ENCODE data around the gene DDX59. TPM values are rescaled to one million over a fixed set of nuclear protein-coding genes. Genes with fewer than 3 reads are reported as not detected.

The DDX59 gene
- total RNA-seq, 2 experiments from 2014 or later = 22.5 to 23.8 TPM

- POLR2A ChIA-PET = interaction anchor here (1.4 kb wide), 1 partner anchor 49 kb away, joined by 9 read pairs; the partner anchor contains the start of gene DDX59
These were observed 49.2 kb downstream of the DDX59 start, which contains the start of gene KIF14 for GRCh38 chr1:200620273-200621131. KIF14 (minus strand) TSS chr1:200620751; CDS start chr1:200618723, 2,028 bp downstream.

GRCh38 chr1:200619894-200620272 is 49.8 kb downstream of the DDX59 start:
- intact Hi-C loops (cut with micrococcal nuclease) = loop anchor here (2.0 kb wide), 1 partner anchor 51 kb away; no protein-coding TSS in a partner anchor
- H3K27me3 Mint-ChIP-seq = peaks cover 2% of the 10 kb centered on the region
- H3K4me1 Mint-ChIP-seq (ENCODE audit: low read depth) = peaks cover 16% of the 10 kb centered on the region
- H3K9me3 Mint-ChIP-seq = no peaks in the 10 kb centered on the region
- peaks cover 16% of the 10 kb centered on the region for H3K36me3 Mint-ChIP-seq (ENCODE audit: low read depth)
- TF ChIP-seq CTCF (IDR thresholded peaks at IDR 0.05) = no peak
- ChIA-PET CTCF (interaction anchor here (1.0 to 4.4 kb wide), 3 partner anchors 182 to 352 kb away, joined by 3 to 80 read pairs (median 3); no protein-coding TSS in a partner anchor), POLR2A (interaction anchor here (1.4 kb wide), 1 partner anchor 50 kb away, joined by 9 read pairs; the partner anchor contains the start of gene DDX59)
- peak overlapping the region; percentile 86 for H3K4me3 Mint-ChIP-seq
- ATAC-seq = no peak
- peak overlapping the region; percentile 85 for H3K27ac Mint-ChIP-seq
- no peak for DNase-seq

More at GRCh38 chr1:200620273-200621131, 49.2 kb downstream of the DDX59 start, which contains the start of gene KIF14:
- peaks cover 2% of the 10 kb centered on the region for H3K27me3 Mint-ChIP-seq
- peak; percentile 97 for DNase-seq
- H3K4me3 Mint-ChIP-seq = peak within 1 kb of the TSS; percentile 86
- peaks cover 21% of the 10 kb centered on the region for H3K4me1 Mint-ChIP-seq (ENCODE audit: low read depth)
- peak; percentile 94 for ATAC-seq
- CTCF ChIA-PET = interaction anchor here (1.0 to 4.4 kb wide), 6 partner anchors 43 to 351 kb away, joined by 3 to 80 read pairs (median 10); partner anchors contain the start of gene DDX59
- peaks cover 13% of the 10 kb centered on the region for H3K36me3 Mint-ChIP-seq (ENCODE audit: low read depth)
- peak within 1 kb of the TSS; percentile 85 for H3K27ac Mint-ChIP-seq
- intact Hi-C loops (cut with micrococcal nuclease) = loop anchor here (2.0 kb wide), 1 partner anchor 50 kb away; no protein-coding TSS in a partner anchor
- no peak for TF ChIP-seq CTCF (IDR thresholded peaks at IDR 0.05)
- no peaks in the 10 kb centered on the region for H3K9me3 Mint-ChIP-seq

GRCh38 chr1:200610846-200611245 is 58.9 kb downstream of the DDX59 start:
- no peaks in the 10 kb centered on the region for H3K4me1 Mint-ChIP-seq (ENCODE audit: low read depth)
- DNase-seq (no peak), ATAC-seq (no peak)
- no peaks in the 10 kb centered on the region for H3K27me3 Mint-ChIP-seq
- no peak overlapping the region for H3K27ac Mint-ChIP-seq
- ChIA-PET POLR2A (no interaction called here), CTCF (interaction anchor here (0.7 to 1.9 kb wide), 3 partner anchors 12 to 192 kb away, joined by 3 to 10 read pairs (median 3); no protein-coding TSS in a partner anchor)
- H3K36me3 Mint-ChIP-seq (ENCODE audit: low read depth) = peaks cover 20% of the 10 kb centered on the region
- TF ChIP-seq CTCF (IDR thresholded peaks at IDR 0.05) = no peak
- intact Hi-C loops (cut with micrococcal nuclease) = no loop called here
- no peak overlapping the region for H3K4me3 Mint-ChIP-seq
- H3K9me3 Mint-ChIP-seq = no peaks in the 10 kb centered on the region

- peaks cover 21% of the 10 kb centered on the region for H3K36me3 Mint-ChIP-seq (ENCODE audit: low read depth)
- no peaks in the 10 kb centered on the region for H3K9me3 Mint-ChIP-seq
- intact Hi-C loops (cut with micrococcal nuclease) = no loop called here
- TF ChIP-seq CTCF (IDR thresholded peaks at IDR 0.05) = no peak
- no peak for ATAC-seq
- H3K27ac Mint-ChIP-seq = no peak overlapping the region
- H3K27me3 Mint-ChIP-seq = no peaks in the 10 kb centered on the region
- H3K4me3 Mint-ChIP-seq = no peak overlapping the region
- POLR2A ChIA-PET = no interaction called here
- CTCF ChIA-PET = no interaction called here
- H3K4me1 Mint-ChIP-seq (ENCODE audit: low read depth) = no peaks in the 10 kb centered on the region
- DNase-seq = no peak
These were observed 67.1 kb downstream of the DDX59 start for GRCh38 chr1:200602632-200603031.

Other genes starting within 250 kb of the DDX59 start
- gene KIF14, start 49.2 kb downstream of the DDX59 start, total RNA-seq = 10 to 100 TPM; 13.7 to 13.9 TPM
- 1 to 10 TPM; 1.8 to 2.1 TPM for gene CAMSAP2, start 69.0 kb upstream of the DDX59 start, total RNA-seq
- under 1 TPM; 0.29 to 0.34 TPM for gene GPR25, start 203.1 kb upstream of the DDX59 start, total RNA-seq
- gene INAVA, start 225.0 kb upstream of the DDX59 start, total RNA-seq = not detected

All from activated CD8-positive, alpha-beta T cell treated with anti-CD3 and anti-CD28 coated beads for 36 hours (primary cell).